HG03280 (cell line): Measurements from ENCODE around the gene USP17L27.
"Not testable (repeated sequence)": the region's sequence is repeated elsewhere in the genome, so short reads cannot be mapped to it uniquely, and the experiment has no call there.

Experiments
- ATAC-seq: cut with Tn5 transposase; IDR thresholded peaks from one replicate; pipeline ENCODE4 v1.9.1; 2021; ENCODE audit warnings: mild to moderate bottlenecking, moderate library complexity; ENCODE audit not compliant: unreplicated experiment

The USP17L27 gene, protein sequence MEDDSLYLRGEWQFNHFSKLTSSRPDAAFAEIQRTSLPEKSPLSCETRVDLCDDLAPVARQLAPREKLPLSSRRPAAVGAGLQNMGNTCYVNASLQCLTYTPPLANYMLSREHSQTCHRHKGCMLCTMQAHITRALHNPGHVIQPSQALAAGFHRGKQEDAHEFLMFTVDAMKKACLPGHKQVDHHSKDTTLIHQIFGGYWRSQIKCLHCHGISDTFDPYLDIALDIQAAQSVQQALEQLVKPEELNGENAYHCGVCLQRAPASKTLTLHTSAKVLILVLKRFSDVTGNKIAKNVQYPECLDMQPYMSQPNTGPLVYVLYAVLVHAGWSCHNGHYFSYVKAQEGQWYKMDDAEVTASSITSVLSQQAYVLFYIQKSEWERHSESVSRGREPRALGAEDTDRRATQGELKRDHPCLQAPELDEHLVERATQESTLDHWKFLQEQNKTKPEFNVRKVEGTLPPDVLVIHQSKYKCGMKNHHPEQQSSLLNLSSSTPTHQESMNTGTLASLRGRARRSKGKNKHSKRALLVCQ

DNA sequence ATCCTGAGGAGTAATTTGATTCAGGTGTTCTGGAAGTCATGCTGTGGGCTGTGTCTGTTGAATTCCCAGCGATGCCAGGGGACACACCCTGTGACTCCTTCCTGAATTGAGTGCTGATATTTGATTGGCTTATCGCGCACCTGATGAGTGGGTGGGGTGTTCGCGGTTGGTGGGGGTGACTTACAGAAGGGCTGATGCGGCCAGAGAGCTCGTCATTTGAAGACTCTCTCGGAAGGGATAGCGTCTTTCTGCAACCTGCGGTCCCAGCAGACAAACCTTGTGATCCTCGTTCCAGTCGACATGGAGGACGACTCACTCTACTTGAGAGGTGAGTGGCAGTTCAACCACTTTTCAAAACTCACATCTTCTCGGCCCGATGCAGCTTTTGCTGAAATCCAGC lies at the start of gene USP17L27:
USP17L27 (plus strand) TSS at position 301 of the 400 bp plus-strand sequence; CDS start at position 301, 0 bp downstream.
- not testable (repeated sequence) for ATAC-seq

DNA sequence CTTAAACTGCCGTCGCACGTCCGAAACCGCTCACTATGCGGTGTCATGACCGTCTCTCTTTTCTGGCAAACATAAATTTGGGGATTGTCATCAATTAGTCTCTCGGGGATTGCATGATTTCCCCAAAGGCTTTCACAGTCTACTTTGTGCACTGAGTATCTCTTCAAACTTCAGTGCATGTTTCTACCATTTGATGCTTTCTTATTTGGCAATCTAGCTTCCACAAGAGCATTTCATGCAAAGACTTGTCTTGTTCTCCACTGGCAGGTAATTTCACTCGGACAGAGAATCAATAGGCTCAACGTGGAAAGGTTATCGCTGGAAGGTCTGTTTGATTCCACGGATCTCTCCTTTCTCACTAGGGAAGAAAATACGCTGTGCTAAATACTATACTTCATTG lies 19.8 kb upstream of the USP17L27 start:
- ATAC-seq: not testable (repeated sequence)

DNA sequence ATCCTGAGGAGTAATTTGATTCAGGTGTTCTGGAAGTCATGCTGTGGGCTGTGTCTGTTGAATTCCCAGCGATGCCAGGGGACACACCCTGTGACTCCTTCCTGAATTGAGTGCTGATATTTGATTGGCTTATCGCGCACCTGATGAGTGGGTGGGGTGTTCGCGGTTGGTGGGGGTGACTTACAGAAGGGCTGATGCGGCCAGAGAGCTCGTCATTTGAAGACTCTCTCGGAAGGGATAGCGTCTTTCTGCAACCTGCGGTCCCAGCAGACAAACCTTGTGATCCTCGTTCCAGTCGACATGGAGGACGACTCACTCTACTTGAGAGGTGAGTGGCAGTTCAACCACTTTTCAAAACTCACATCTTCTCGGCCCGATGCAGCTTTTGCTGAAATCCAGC lies 19.1 kb upstream of the USP17L27 start, which contains the start of gene USP17L24:
USP17L24 (plus strand) TSS at position 301 of the 400 bp plus-strand sequence; CDS start at position 301, 0 bp downstream.
- not testable (repeated sequence) for ATAC-seq

DNA sequence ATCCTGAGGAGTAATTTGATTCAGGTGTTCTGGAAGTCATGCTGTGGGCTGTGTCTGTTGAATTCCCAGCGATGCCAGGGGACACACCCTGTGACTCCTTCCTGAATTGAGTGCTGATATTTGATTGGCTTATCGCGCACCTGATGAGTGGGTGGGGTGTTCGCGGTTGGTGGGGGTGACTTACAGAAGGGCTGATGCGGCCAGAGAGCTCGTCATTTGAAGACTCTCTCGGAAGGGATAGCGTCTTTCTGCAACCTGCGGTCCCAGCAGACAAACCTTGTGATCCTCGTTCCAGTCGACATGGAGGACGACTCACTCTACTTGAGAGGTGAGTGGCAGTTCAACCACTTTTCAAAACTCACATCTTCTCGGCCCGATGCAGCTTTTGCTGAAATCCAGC lies 14.3 kb upstream of the USP17L27 start, which contains the start of gene USP17L25:
USP17L25 (plus strand) TSS at position 301 of the 400 bp plus-strand sequence; CDS start at position 301, 0 bp downstream.
- ATAC-seq: not testable (repeated sequence)

DNA sequence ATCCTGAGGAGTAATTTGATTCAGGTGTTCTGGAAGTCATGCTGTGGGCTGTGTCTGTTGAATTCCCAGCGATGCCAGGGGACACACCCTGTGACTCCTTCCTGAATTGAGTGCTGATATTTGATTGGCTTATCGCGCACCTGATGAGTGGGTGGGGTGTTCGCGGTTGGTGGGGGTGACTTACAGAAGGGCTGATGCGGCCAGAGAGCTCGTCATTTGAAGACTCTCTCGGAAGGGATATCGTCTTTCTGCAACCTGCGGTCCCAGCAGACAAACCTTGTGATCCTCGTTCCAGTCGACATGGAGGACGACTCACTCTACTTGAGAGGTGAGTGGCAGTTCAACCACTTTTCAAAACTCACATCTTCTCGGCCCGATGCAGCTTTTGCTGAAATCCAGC lies 9.6 kb upstream of the USP17L27 start, which contains the start of gene USP17L26:
USP17L26 (plus strand) TSS at position 301 of the 400 bp plus-strand sequence; CDS start at position 301, 0 bp downstream.
- not testable (repeated sequence) for ATAC-seq

DNA sequence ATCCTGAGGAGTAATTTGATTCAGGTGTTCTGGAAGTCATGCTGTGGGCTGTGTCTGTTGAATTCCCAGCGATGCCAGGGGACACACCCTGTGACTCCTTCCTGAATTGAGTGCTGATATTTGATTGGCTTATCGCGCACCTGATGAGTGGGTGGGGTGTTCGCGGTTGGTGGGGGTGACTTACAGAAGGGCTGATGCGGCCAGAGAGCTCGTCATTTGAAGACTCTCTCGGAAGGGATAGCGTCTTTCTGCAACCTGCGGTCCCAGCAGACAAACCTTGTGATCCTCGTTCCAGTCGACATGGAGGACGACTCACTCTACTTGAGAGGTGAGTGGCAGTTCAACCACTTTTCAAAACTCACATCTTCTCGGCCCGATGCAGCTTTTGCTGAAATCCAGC lies 4.8 kb upstream of the USP17L27 start, which contains the start of gene USP17L5:
USP17L5 (plus strand) TSS at position 301 of the 400 bp plus-strand sequence; CDS start at position 301, 0 bp downstream.
- ATAC-seq: not testable (repeated sequence)

DNA sequence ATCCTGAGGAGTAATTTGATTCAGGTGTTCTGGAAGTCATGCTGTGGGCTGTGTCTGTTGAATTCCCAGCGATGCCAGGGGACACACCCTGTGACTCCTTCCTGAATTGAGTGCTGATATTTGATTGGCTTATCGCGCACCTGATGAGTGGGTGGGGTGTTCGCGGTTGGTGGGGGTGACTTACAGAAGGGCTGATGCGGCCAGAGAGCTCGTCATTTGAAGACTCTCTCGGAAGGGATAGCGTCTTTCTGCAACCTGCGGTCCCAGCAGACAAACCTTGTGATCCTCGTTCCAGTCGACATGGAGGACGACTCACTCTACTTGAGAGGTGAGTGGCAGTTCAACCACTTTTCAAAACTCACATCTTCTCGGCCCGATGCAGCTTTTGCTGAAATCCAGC lies 4.6 kb downstream of the USP17L27 start, which contains the start of gene USP17L28:
USP17L28 (plus strand) TSS at position 301 of the 400 bp plus-strand sequence; CDS start at position 301, 0 bp downstream.
- ATAC-seq: not testable (repeated sequence)

DNA sequence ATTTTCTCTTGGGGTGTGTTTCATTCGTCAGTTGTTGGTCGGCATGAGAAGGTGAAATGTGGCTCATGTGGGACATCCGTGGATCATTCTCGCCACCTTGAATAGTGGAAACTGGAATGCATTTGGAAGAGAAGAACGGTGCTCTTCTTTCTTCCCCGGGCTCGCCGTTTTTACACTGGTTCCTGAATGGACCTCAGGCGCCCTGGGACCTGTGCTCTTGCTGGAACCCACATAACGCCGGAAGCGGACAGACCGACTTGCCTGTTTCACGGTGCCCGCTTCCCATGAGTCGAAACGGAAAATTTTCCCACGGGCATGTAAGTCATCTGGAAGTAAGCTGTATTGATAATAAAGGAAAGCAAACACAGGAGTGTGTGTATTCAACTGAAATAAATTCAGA lies 6.9 kb downstream of the USP17L27 start:
- not testable (repeated sequence) for ATAC-seq

DNA sequence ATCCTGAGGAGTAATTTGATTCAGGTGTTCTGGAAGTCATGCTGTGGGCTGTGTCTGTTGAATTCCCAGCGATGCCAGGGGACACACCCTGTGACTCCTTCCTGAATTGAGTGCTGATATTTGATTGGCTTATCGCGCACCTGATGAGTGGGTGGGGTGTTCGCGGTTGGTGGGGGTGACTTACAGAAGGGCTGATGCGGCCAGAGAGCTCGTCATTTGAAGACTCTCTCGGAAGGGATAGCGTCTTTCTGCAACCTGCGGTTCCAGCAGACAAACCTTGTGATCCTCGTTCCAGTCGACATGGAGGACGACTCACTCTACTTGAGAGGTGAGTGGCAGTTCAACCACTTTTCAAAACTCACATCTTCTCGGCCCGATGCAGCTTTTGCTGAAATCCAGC lies 9.4 kb downstream of the USP17L27 start, which contains the start of gene USP17L29:
USP17L29 (plus strand) TSS at position 301 of the 400 bp plus-strand sequence; CDS start at position 301, 0 bp downstream.
- ATAC-seq: not testable (repeated sequence)

DNA sequence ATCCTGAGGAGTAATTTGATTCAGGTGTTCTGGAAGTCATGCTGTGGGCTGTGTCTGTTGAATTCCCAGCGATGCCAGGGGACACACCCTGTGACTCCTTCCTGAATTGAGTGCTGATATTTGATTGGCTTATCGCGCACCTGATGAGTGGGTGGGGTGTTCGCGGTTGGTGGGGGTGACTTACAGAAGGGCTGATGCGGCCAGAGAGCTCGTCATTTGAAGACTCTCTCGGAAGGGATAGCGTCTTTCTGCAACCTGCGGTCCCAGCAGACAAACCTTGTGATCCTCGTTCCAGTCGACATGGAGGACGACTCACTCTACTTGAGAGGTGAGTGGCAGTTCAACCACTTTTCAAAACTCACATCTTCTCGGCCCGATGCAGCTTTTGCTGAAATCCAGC lies 18.9 kb downstream of the USP17L27 start, which contains the start of gene USP17L30:
USP17L30 (plus strand) TSS at position 301 of the 400 bp plus-strand sequence; CDS start at position 301, 0 bp downstream.
- not testable (repeated sequence) for ATAC-seq

DNA sequence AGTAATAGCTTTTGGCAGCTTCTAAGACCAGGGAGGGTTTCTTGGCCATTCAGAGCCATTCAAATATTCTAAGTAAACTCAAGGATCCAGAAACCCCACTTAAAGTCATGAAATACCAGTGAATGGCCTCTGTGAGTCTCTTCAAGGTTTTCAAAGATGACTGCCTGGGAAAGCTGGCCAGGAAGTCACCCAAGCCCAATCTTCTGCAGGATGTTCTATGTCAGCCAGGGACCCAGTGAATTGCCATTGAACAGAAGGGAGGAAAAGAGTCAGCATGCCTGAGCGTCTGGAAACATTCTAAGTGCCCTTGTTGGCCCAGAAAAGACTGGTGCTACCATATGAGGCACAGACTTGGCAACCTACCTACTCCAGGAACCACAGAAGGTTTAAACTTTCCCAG lies 35.9 kb downstream of the USP17L27 start:
- ATAC-seq: not testable (repeated sequence)

DNA sequence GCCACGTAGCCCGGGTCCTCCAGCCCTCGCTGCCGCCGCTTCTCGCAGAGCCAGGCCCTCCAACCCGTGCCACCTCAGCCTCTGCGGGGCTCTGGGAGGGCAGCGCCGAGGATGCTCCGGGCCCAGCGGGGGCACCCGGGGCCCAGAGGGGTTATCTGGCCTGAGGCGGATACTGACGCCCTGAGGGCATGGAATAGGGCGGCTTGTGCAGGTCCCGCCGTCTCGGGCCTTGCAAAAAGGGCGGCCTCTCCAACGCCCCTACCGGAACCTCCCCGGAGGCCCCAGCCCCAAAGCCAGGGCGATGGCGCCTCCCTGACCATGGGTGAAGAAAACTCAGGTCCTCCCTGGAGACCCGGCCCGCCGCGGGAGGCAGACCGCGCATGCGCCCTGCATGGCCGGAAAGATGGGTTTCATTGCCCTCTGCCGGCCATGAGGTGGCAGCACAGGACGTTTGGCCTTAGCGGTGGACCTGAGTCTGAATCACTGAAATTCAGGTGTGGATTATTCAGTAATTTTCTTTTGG lies 37.1 kb downstream of the USP17L27 start:
- not testable (repeated sequence) for ATAC-seq

DNA sequence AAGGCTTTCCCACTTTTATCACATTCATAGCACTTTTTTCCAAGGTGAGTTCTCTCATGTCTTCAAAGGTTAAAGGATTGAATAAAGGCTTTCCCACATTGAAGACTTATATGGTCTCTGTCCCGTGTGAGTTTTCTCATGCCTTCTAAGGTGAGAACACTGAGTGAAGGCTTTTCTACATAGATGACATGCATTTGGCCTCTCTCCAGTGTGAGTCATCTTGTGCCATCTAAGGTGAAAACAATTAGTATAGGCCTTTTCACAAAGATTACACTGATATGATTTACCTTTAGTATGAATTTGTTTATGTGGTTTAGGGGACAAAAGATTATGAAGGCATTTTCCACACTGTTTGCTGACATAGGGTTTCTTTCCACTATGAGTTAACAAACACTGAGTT lies 40.2 kb downstream of the USP17L27 start:
- no peak for ATAC-seq

DNA sequence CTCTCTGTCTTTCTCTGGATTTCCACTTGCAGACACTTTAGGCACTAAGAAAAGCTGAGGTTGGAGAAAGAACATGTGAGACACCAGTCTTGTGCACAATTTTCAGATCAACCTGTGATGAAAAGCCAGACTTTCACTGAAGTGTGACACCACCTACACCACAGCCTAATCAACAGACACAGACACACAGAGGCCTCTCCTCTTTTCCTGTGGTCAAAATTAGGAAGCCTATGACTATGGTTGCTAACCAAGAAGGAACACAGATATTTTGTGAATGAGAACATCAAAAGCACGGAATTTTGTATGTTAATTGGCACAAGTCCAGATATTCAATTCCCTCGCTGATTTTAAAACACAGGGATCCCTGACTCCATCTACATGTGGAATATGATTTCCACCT lies 45.1 kb downstream of the USP17L27 start:
- not testable (repeated sequence) for ATAC-seq
